ENCODE data around the gene CDK14. TPM values are rescaled to one million over a fixed set of nuclear protein-coding genes. Genes with fewer than 3 reads are reported as not detected.
"Not testable (repeated sequence)": the region's sequence is repeated elsewhere in the genome, so short reads cannot be mapped to it uniquely, and the experiment has no call there.

CDK14 gene
- total RNA-seq, 1 donor from 2014 or later = 52.3 TPM

DNA sequence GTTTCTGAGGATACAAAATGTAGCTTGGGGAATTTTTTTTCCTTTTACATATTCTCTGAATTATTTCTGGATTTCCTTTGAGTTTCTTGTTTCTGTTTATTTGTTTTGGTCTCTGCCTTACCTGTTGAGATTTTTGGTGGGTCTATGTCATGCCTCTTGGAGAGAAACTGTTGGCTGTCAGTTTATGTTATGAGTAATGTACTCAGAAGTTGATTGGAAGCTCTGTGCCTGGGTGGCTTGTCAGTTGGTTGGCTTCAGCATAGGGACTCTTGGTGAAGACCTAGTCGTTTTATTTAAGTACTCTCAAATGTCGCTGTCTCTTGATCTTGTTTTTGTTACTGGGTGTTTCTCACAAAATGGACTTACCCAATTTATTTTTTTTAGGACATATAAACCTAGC lies 132.4 kb downstream of the CDK14 start:
- H3K79me2 ChIP-seq (ENCODE audit: low read depth) = peaks cover 74% of the 10 kb centered on the region
- Mint-ChIP-seq H3K9me3 (peaks cover 43% of the 10 kb centered on the region), H3K4me3 (no peak overlapping the region), H3K4me1 (peaks cover 23% of the 10 kb centered on the region), H3K36me3 (peaks cover 51% of the 10 kb centered on the region), H3K27ac (no peak overlapping the region), H3K27me3 (ENCODE audit: insufficient read depth, low read depth) (peaks cover 2% of the 10 kb centered on the region)
- TF ChIP-seq EZH2phosphoT487 (IDR thresholded peaks at IDR 0.05) (no peak), EZH2 (IDR thresholded peaks at IDR 0.05) (no peak)
- TF ChIP-seq, protein P1, sequence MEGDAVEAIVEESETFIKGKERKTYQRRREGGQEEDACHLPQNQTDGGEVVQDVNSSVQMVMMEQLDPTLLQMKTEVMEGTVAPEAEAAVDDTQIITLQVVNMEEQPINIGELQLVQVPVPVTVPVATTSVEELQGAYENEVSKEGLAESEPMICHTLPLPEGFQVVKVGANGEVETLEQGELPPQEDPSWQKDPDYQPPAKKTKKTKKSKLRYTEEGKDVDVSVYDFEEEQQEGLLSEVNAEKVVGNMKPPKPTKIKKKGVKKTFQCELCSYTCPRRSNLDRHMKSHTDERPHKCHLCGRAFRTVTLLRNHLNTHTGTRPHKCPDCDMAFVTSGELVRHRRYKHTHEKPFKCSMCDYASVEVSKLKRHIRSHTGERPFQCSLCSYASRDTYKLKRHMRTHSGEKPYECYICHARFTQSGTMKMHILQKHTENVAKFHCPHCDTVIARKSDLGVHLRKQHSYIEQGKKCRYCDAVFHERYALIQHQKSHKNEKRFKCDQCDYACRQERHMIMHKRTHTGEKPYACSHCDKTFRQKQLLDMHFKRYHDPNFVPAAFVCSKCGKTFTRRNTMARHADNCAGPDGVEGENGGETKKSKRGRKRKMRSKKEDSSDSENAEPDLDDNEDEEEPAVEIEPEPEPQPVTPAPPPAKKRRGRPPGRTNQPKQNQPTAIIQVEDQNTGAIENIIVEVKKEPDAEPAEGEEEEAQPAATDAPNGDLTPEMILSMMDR (IDR thresholded peaks at IDR 0.05) = no peak
- no peak overlapping the region for H3K4me2 ChIP-seq
- H3K4me1 ChIP-seq = peaks cover 25% of the 10 kb centered on the region
- no peak for DNase-seq (ENCODE audit: low spot score)
- peaks cover 12% of the 10 kb centered on the region for H3K9me3 ChIP-seq (ENCODE audit: low read depth)
- H3K27ac ChIP-seq = no peak overlapping the region
- peaks cover 14% of the 10 kb centered on the region for H3F3A ChIP-seq (ENCODE audit: low read depth)
- H3K27me3 ChIP-seq = no peaks in the 10 kb centered on the region
- peaks cover 8% of the 10 kb centered on the region for H4K20me1 ChIP-seq (ENCODE audit: low read depth)
- H3K36me3 ChIP-seq = no peaks in the 10 kb centered on the region
- no peak overlapping the region for H3K9ac ChIP-seq
- no peak overlapping the region for H2AFZ ChIP-seq (replicated peaks)
- no peak overlapping the region for H3K4me3 ChIP-seq

DNA sequence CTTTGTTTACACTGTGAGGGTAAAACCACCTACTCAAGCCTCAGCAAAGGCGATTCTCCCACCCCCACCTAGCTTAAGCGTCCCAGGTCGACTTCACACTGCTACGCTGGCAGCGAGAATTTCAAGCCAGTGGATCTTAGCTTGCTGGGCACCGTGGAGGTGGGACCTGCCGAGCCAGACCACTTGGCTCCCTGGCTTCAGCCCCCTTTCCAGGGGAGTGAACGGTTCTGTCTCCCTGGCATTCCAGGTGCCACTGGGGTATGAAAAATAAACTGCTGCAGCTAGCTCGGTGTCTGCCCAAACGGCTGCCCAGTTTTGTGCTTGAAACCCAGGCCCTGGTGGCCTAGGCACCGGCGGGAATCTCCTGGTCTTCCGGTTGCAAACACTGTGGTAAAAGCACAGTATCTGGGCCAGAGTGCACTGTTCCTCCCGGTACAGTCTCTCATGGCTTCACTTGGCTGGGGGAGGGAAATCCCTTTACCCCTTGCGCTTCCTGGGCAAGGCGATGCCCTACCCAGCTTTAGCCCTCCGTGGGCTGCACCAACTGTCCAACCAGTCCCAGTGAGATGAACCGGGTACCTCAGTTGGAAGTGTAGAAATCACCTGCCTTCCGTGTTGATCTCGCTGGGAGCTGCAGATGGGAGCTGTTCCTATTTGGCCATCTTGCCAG lies 139.6 kb downstream of the CDK14 start:
- not testable (repeated sequence) for H3K27ac ChIP-seq

DNA sequence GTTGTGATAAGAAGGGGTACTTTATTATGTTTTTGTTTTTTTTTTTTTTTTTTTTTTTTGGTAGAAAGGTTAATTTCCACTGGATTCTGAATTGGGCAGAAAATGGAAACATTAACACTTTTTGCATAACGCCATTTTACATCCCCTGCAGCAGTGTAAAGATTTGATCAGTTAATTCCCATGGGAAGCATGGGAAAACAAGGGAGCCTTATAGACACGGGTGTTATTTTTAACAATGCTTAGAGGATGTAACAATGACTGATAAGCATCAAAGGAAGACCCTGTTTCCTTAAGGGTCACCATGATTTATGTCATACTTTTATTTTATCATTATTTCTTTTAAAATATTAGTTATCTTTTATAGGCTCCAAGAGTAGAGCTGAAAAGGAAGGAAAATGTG lies 140.2 kb downstream of the CDK14 start:
- H4K20me1 ChIP-seq (ENCODE audit: low read depth) = no peaks in the 10 kb centered on the region
- H3K4me1 Mint-ChIP-seq = peaks cover 6% of the 10 kb centered on the region
- no peak overlapping the region for H2AFZ ChIP-seq (replicated peaks)
- no peak overlapping the region for H3K4me3 Mint-ChIP-seq
- no peak overlapping the region for H3K27ac Mint-ChIP-seq
- no peak overlapping the region for H3K27ac ChIP-seq
- peaks cover 45% of the 10 kb centered on the region for H3K36me3 Mint-ChIP-seq
- no peak overlapping the region for H3K4me2 ChIP-seq
- H3F3A ChIP-seq (ENCODE audit: low read depth) = no peaks in the 10 kb centered on the region
- H3K9me3 Mint-ChIP-seq = peaks cover 34% of the 10 kb centered on the region
- peaks cover 27% of the 10 kb centered on the region for H3K79me2 ChIP-seq (ENCODE audit: low read depth)
- TF ChIP-seq EZH2 (IDR thresholded peaks at IDR 0.05) (no peak), EZH2phosphoT487 (IDR thresholded peaks at IDR 0.05) (no peak)
- TF ChIP-seq, protein P1 (IDR thresholded peaks at IDR 0.05) = no peak
- DNase-seq (ENCODE audit: low spot score) = no peak
- H3K27me3 Mint-ChIP-seq (ENCODE audit: insufficient read depth, low read depth) = peaks cover 2% of the 10 kb centered on the region
- peaks cover 5% of the 10 kb centered on the region for H3K9me3 ChIP-seq (ENCODE audit: low read depth)
- no peaks in the 10 kb centered on the region for H3K4me1 ChIP-seq
- no peak overlapping the region for H3K9ac ChIP-seq
- H3K27me3 ChIP-seq = no peaks in the 10 kb centered on the region
- no peak overlapping the region for H3K4me3 ChIP-seq
- H3K36me3 ChIP-seq = no peaks in the 10 kb centered on the region

More for the DNA sequence above, 139.6 kb downstream of the CDK14 start:
- H3K27me3 ChIP-seq; H3K4me1 ChIP-seq; H3F3A ChIP-seq (ENCODE audit: low read depth); H3K27ac Mint-ChIP-seq; H3K4me3 Mint-ChIP-seq; H3K9me3 ChIP-seq (ENCODE audit: low read depth); H4K20me1 ChIP-seq (ENCODE audit: low read depth); H3K36me3 ChIP-seq; H2AFZ ChIP-seq (replicated peaks); H3K9ac ChIP-seq; DNase-seq (ENCODE audit: low spot score); H3K4me3 ChIP-seq; H3K27me3 Mint-ChIP-seq (ENCODE audit: insufficient read depth, low read depth); H3K4me1 Mint-ChIP-seq; H3K4me2 ChIP-seq: not testable (repeated sequence)
- Mint-ChIP-seq H3K9me3 (peaks cover 40% of the 10 kb centered on the region), H3K36me3 (peaks cover 50% of the 10 kb centered on the region)
- H3K79me2 ChIP-seq (ENCODE audit: low read depth) = peaks cover 32% of the 10 kb centered on the region
